HG02610 (cell line): ENCODE data around the gene NCAPH2.
A peak's percentile ranks its signal among the peaks of the same experiment; 100 is the strongest.

Experiments used
- ATAC-seq: cut with Tn5 transposase; IDR thresholded peaks from one replicate; pipeline ENCODE4 v1.9.1; 2021; ENCODE audit warnings: mild to moderate bottlenecking, moderate library complexity; ENCODE audit not compliant: unreplicated experiment

The NCAPH2 gene

GRCh38 chr22:50473855-50474671, 34.0 kb upstream of the NCAPH2 start:
- ATAC-seq = no peak

GRCh38 chr22:50474710-50475651, 33.0 kb upstream of the NCAPH2 start, which contains the start of gene SBF1:
SBF1 (minus strand) TSS chr22:50475035; CDS start chr22:50474840, 195 bp downstream.
- peak; percentile 69 for ATAC-seq

GRCh38 chr22:50475652-50476002, 32.4 kb upstream of the NCAPH2 start:
- ATAC-seq = no peak

GRCh38 chr22:50476868-50477267, 31.2 kb upstream of the NCAPH2 start:
- no peak for ATAC-seq

GRCh38 chr22:50477923-50478322, 30.1 kb upstream of the NCAPH2 start:
- ATAC-seq = no peak

GRCh38 chr22:50479721-50480120, 28.3 kb upstream of the NCAPH2 start:
- no peak for ATAC-seq

GRCh38 chr22:50481045-50481439, 27.0 kb upstream of the NCAPH2 start:
- no peak for ATAC-seq

- ATAC-seq = no peak
Measured at GRCh38 chr22:50481440-50482106, 26.5 kb upstream of the NCAPH2 start, which contains the start of gene ADM2. ADM2 (plus strand) TSS chr22:50481543; CDS start chr22:50481848, 305 bp downstream.

GRCh38 chr22:50482107-50483074, 25.6 kb upstream of the NCAPH2 start:
- no peak for ATAC-seq

GRCh38 chr22:50483106-50483505, 24.9 kb upstream of the NCAPH2 start:
- no peak for ATAC-seq

- no peak for ATAC-seq
Measured at GRCh38 chr22:50483556-50483955, 24.5 kb upstream of the NCAPH2 start.

- ATAC-seq = no peak
Measured at GRCh38 chr22:50483977-50484853, 23.8 kb upstream of the NCAPH2 start.

GRCh38 chr22:50485221-50486131, 22.5 kb upstream of the NCAPH2 start:
- ATAC-seq = no peak

GRCh38 chr22:50486561-50487289, 21.3 kb upstream of the NCAPH2 start, which contains the start of gene MIOX:
MIOX (plus strand) TSS chr22:50486859; CDS start chr22:50486898, 39 bp downstream.
- no peak for ATAC-seq

GRCh38 chr22:50487290-50488005, 20.6 kb upstream of the NCAPH2 start:
- ATAC-seq = no peak

- ATAC-seq = no peak
Measured at GRCh38 chr22:50488006-50488677, 19.9 kb upstream of the NCAPH2 start.
